ENCODE data around the gene TRPC1.
A peak's percentile ranks its signal among the peaks of the same experiment; 100 is the strongest.

DNA sequence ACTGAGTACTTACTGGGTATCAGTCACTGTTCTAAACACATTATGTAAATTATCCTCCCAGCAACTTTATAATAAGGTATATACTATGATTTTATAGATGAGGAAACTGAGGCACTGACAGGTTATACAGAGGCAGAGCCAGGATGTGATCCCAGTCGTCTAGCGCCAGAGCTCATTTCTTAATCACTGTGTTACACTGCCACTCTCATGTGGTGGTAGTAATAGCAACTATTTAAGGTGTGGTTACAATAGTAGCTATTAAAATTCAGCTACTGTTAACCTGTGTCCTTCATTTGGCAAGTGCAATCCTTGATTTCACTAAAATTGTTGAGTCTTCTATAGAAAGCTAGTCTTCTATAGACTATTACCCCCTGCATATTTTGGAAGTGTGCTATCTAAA is 43.1 kb upstream of the TRPC1 start:
- TF ChIP-seq POLR2A (IDR thresholded peaks at IDR 0.05) = no peak
- TF ChIP-seq, protein P1, sequence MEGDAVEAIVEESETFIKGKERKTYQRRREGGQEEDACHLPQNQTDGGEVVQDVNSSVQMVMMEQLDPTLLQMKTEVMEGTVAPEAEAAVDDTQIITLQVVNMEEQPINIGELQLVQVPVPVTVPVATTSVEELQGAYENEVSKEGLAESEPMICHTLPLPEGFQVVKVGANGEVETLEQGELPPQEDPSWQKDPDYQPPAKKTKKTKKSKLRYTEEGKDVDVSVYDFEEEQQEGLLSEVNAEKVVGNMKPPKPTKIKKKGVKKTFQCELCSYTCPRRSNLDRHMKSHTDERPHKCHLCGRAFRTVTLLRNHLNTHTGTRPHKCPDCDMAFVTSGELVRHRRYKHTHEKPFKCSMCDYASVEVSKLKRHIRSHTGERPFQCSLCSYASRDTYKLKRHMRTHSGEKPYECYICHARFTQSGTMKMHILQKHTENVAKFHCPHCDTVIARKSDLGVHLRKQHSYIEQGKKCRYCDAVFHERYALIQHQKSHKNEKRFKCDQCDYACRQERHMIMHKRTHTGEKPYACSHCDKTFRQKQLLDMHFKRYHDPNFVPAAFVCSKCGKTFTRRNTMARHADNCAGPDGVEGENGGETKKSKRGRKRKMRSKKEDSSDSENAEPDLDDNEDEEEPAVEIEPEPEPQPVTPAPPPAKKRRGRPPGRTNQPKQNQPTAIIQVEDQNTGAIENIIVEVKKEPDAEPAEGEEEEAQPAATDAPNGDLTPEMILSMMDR (IDR thresholded peaks at IDR 0.05) = peak in 1 of 7 experiments; percentile 16
- no peak for TF ChIP-seq POLR2AphosphoS5 (IDR thresholded peaks at IDR 0.05)
- no peak for TF ChIP-seq EP300 (IDR thresholded peaks at IDR 0.05)

Data from stomach (tissue), 4 donors.